Fibroblast of skin of abdomen (primary cell): ENCODE data around the gene DAB2.

ENCODE experiments used
- DNase-seq: peaks from one replicate; pipeline ENCODE4 v3.0.0-alpha.2; 2013

DAB2 gene

GRCh38 chr5:39447968-39448367 lies 23.2 kb upstream of the DAB2 start:
- DNase-seq, result no peak

GRCh38 chr5:39447059-39447458 lies 22.3 kb upstream of the DAB2 start:
- DNase-seq, result no peak

DNA sequence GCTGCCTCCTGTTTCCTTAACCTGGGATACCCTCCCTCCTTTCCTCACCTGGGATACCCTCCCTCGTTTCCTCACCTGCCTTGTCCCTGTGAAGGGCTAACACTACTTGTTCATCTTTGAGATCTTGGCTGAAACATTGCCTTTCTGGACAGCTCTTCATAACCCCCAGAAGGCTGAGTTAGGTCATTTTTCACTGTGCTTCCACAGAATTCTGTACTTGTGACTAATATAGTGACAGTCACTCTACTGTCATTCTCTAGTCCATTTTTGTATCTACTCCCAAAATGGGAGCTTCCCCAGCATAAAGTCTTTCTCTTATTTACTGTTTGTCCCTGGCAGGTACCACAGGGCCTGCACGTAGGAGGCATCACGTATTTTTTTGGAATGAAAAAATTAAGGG lies 21.5 kb upstream of the DAB2 start:
- no peak for DNase-seq

DNA sequence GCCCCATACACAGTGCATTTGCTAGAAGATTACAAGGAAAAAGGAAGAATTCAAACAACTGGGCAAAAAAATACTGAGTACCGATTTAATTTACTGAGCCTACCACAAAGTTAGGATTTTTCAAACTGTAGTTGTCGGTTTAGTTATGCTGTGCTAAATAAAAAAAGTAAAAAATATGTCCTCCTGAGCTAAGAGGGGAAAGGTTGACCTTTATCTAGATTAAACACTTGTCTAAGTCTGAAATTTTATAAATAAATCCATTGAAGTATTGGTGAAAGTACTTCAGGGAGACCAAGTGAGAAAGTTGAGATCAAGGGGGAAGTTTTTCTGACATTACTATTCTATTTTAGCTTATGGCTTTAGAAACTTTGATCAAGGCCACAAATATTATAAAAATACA lies 19.1 kb upstream of the DAB2 start:
- no peak for DNase-seq

GRCh38 chr5:39442991-39443390 lies 18.2 kb upstream of the DAB2 start:
- DNase-seq, result no peak

DNA sequence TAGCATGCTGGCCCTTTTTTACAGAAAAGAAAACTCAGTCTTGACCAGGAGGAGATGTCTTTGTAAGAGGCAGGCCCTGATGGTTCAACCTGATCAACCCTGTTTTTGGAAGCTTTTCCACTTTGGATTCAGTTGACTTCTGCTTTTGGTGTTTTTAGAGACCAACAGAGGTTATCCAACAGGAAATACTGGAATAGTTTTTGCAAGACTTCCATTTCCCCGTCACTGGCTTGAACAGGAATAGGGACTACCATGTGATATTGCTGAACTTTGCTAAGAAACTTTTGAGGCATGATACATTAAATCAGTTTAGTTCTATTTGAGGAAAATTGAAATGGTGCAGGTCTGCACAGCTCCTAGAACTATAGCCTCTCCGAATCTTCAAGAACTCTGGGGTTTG lies 17.1 kb upstream of the DAB2 start:
- DNase-seq, result no peak

- peak; percentile 47 for DNase-seq
Measured at GRCh38 chr5:39440958-39441624, 16.3 kb upstream of the DAB2 start.

DNA sequence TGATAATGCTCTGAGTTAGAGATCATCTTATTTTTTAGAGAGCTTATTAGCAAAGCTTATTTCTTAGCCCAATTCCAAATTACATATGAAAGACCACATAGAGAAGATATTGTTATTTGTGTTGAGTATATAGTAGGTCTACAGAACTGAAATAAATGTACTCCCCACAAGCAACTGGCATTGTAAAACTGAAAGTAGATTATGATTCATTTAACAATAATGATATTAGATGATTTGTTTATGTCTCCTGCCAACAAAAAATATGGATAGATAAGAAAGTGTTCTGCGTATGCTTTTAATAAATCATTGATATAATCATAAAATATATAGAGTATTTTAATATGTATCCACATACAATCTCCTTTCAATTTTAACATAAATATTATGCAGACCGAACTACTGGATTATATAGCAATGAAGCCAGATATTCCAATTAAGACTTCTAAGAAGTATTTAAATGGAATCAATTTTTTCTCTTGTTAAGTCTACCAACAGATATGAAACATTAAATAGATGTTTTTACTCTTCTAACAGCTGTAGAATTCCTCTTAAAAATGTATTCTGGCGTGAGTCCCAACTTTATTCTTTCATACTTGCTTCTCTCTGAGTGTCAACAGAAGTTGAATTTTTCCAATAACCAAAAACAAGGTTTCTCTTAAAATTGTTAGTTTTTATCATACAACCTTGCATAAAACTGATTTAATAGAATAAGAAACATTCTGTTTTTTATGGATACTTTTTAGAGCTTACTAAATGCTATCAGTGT lies 15.6 kb upstream of the DAB2 start:
- DNase-seq, result no peak

DNA sequence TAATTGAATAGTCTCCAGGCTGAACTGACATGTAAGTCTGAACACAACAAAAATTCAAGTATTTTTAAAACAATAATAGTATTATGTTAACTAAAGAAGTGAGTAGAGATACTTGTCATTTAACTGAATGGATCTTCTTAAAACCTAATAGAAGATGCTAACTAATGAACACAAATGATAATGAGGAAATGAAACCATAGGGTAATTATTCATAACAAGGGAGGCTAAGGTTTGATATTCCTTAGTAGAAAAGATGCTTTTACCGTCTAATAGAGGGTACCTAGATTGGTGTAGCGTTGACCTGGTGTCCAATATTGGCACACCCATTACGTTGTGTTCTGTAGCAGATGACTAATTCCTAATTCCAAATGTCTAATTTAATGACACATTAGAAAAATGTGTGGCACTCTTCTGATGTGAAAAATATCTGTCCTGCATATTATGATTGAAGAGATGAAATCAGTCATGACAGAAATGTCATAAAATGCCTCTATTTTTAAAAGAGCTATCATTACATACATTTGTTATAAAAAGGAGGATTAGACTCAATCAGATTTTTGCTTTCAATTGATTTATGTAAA lies 14.9 kb upstream of the DAB2 start:
- DNase-seq, result no peak

DNA sequence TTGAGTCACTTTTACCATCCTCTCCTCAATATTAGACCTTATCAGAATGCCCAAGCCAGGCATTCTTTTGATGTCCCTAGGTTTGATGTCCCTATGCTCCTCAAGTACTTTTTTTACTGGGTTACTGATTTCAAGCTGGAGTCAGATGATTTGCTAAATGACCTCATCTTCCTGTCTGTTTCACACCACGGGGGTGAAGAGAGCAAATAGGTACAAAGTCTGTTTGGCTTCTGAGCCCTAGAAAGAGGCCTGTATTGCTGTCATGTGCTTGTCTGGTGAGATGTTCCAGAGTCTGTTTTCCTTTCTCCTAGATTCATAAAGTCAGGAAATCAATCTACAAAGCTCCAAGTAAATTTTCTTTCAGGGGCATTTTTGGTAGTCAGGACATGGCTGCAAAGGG lies 12.7 kb upstream of the DAB2 start:
- no peak for DNase-seq

GRCh38 chr5:39433848-39434247 lies 9.1 kb upstream of the DAB2 start:
- DNase-seq, result no peak

GRCh38 chr5:39432696-39433530 lies 8.1 kb upstream of the DAB2 start:
- no peak for DNase-seq

- no peak for DNase-seq
Measured at GRCh38 chr5:39430461-39430860, 5.7 kb upstream of the DAB2 start.

DNA sequence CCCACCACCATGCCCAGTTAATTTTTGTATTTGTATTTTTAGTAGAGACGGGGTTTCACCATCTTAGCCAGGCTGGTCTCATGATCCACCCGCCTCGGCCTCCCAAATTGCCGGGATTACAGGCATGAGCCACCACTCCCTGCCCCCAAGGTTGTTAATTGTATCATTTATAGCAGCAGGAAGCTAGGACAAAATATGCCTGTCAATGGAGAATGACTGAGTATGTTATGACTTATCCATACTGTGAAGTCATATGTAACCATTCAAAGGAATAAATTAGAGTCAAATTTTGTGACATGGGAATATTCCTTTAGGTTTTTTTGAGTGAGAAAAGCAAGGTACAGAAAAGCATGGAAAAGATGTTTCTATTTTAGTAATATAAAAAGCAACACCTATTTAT lies 3.9 kb upstream of the DAB2 start:
- DNase-seq, result no peak

- no peak for DNase-seq
Measured at GRCh38 chr5:39427633-39428032, 2.9 kb upstream of the DAB2 start.

GRCh38 chr5:39427229-39427628 lies 2.4 kb upstream of the DAB2 start:
- peak; percentile 76 for DNase-seq

GRCh38 chr5:39426746-39427105 lies 1.9 kb upstream of the DAB2 start:
- no peak for DNase-seq

- DNase-seq, result no peak
Measured at GRCh38 chr5:39426051-39426745, 1.4 kb upstream of the DAB2 start.

GRCh38 chr5:39423331-39423751 lies 1.4 kb downstream of the DAB2 start:
- peak; percentile 46 for DNase-seq

GRCh38 chr5:39422728-39423285 lies 2.0 kb downstream of the DAB2 start:
- no peak for DNase-seq

GRCh38 chr5:39422036-39422606 lies 2.7 kb downstream of the DAB2 start:
- DNase-seq, result peak; percentile 31
